ENCODE measurements around the gene UBE2D4. TPM values are rescaled to one million over a fixed set of nuclear protein-coding genes. Genes with fewer than 3 reads are reported as not detected.

Gene UBE2D4
- 17.3 and 18.1 TPM in 2 replicates for total RNA-seq

GRCh38 chr7:43925984-43926797, at the start of gene UBE2D4:
Gene UBE2D4 (plus strand): TSS chr7:43926436. CDS start chr7:43926533, 97 bp downstream.

GRCh38 chr7:43906331-43907010, 19.8 kb upstream of the UBE2D4 start, which contains the start of gene URGCP:
Gene URGCP (minus strand): TSS chr7:43906596. CDS start chr7:43906575, 21 bp downstream.

GRCh38 chr7:43997532-43997931, 71.3 kb downstream of the UBE2D4 start, which contains the start of gene SPDYE1:
Gene SPDYE1 (plus strand): TSS chr7:43997897. CDS start chr7:43999950, 2,053 bp downstream.

Other genes with a start within 250 kb of the UBE2D4 start
- 45.7 and 53.9 TPM in 2 replicates for gene COA1, start 196.9 kb upstream of the UBE2D4 start, total RNA-seq
- gene BLVRA, start 167.8 kb upstream of the UBE2D4 start, total RNA-seq, result 18.9 and 20.3 TPM in 2 replicates
- 69.2 and 78.3 TPM in 2 replicates for gene MRPS24, start 56.9 kb upstream of the UBE2D4 start, total RNA-seq
- 21.9 TPM in 2 replicates for gene URGCP, start 19.8 kb upstream of the UBE2D4 start, total RNA-seq
- not detected in 2 replicates for gene SPDYE1, start 71.5 kb downstream of the UBE2D4 start, total RNA-seq
- 140 and 144 TPM in 2 replicates for gene DBNL, start 118.3 kb downstream of the UBE2D4 start, total RNA-seq
- not detected in 2 replicates for gene PGAM2, start 139.1 kb downstream of the UBE2D4 start, total RNA-seq
- 16.9 and 27.8 TPM in 2 replicates for gene POLM, start 156.1 kb downstream of the UBE2D4 start, total RNA-seq
- 8.9 and 27.4 TPM in 2 replicates for gene AEBP1, start 177.9 kb downstream of the UBE2D4 start, total RNA-seq
- gene POLD2, start 197.1 kb downstream of the UBE2D4 start, total RNA-seq, result 81.0 and 87.9 TPM in 2 replicates
- gene MYL7, start 214.9 kb downstream of the UBE2D4 start, total RNA-seq, result not detected in 2 replicates

All from vein endothelial cell (primary cell).